GM18951 (cell line): ENCODE data around the gene USP35.
"Not testable (repeated sequence)": the region's sequence is repeated elsewhere in the genome, so short reads cannot be mapped to it uniquely, and the experiment has no call there.

Source experiments
- POLR2A ChIP-seq: IDR thresholded peaks from 4 replicates; pipeline ENCODE4 v1.6.1; 2011; ENCODE audit warnings: mild to moderate bottlenecking; ENCODE audit not compliant: insufficient read length, insufficient read depth; ENCODE audit errors: extremely low read depth
- in situ Hi-C: fragments of 300-500 bp; cut with MboI; formaldehyde crosslinking; loops from one replicate; pipeline ENCODE4 v1.12.0; 2022; ENCODE audit warnings: low sequenced_read_pairs, mixed read lengths, inconsistent platforms; ENCODE audit not compliant: unreplicated experiment

USP35 gene

GRCh38 chr11:78218707-78219492 is 30.2 kb downstream of the USP35 start:
- in situ Hi-C loops, result no loop called here
- no peak for TF ChIP-seq POLR2A

DNA sequence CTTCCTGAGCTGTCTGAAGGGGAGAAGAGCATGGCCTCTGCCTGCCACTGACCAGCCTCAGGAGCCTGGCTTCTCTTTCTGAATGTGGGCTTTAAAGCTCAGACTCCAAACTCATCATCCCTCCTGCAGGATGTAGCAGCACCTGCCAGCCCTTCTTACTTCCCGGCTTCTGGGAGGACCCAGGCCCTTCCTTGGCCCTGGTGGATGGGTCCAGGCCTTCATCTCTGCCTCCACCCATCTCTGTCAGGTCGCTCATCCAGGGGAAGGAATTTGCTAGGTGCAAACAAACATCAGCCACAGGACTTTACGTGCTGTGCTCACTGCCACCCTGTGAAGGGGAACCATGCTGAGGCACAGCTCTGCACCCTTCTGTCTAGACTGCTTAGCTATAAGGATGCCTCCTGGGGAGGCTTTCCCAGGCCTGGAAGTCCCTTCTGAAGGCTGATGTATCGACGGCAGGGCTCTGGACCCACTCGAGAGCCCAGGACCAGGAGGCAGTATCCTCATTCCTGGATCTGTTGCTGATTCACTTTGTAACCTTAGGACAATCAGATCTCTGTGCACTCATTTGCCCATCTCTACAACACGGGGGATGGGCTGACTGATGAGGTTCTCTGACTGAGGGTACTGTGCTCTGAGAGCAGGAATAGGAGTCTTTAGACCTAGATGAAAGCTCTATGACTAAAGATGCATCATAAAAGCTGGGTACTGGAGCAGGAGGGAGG is 30.9 kb downstream of the USP35 start:
- TF ChIP-seq POLR2A, result no peak
- in situ Hi-C loops, result no loop called here

DNA sequence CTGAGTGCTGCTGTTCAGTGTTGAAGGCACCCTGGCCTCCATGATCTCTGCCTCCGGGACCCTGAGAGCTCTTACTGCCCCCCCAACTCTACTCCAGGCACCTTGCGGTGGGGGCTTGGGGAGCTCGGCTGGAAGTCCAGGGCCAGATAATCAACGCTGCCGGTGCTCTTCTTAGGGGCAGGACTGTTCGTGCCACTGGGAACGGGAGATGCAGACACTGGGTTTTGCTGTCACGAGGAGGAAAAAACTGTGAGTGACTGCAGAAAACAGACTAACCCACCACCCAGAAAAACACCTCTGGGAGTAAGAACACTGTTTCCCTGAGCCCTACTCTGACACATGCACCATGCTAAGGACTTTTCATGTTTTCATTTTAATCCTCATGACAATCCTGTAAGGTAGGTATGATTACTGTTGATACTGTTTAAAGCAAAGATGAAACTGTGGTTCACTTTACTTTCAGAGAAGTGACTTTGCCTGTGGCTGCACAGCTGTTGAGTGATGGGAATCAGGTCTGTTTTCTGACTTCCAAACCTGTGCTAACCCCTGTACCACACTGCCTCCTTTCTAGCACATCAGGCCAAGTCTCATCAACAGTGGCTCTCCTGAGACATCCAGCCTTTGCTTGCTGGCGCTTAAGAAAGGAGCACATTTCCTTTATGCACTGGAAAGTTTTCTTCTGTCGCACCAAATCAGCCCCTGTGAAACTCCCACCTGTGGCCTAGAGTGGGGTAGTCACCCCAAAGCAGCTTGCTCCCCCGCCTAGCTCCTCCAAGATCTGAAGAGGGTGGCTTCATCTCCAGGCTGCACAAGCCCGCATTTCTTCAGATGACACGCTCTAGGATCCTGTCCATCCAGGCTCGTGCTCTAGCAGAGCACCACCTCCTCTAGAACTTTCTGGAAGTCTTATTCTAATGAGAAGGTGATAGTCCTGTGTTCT is 31.8 kb downstream of the USP35 start:
- in situ Hi-C loops, result no loop called here

DNA sequence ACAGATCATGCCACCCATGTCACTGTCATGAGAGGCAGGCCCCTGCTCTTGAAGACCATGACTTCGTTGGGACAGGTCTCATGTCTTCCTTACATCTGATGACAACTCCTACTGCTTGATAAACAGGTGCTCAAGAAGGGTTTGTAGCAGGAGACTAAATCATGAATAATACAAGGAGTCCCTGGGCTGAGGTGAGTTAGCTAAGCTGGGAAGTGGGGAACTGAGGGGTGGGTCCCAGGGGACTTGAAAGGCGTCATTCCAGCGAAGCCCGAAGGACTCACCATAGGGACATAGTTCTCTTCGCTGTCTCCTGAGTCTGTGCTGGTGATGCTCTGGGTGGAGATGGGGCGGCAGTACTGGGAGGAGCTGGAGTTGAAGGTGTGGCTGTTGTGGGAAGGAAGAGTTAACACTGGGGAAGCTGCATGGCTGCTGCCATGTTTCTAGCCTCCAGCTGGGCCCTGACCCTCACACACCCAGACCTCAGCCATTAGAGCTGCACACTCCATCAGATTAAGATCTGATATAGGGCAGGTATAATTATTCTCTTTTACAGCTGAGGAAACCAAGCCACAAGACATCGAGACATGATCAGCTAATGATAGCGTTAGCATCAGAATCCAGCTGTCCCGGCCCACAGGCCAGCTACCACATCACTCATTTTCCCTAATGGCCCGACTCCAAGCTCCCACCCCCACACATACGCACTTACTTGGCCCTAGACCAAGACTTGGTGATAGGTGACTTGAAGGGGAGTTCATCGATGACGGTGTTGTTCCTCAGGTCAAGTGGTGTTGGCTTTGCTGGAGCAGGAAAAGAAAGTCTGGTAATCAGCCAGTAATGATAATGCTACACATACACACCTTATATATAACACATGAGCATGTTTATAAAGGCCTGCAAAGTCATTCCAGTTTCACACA is 32.9 kb downstream of the USP35 start:
- in situ Hi-C loops, result no loop called here
- no peak for TF ChIP-seq POLR2A

More for the DNA sequence above, 31.8 kb downstream of the USP35 start:
- no peak for TF ChIP-seq POLR2A

DNA sequence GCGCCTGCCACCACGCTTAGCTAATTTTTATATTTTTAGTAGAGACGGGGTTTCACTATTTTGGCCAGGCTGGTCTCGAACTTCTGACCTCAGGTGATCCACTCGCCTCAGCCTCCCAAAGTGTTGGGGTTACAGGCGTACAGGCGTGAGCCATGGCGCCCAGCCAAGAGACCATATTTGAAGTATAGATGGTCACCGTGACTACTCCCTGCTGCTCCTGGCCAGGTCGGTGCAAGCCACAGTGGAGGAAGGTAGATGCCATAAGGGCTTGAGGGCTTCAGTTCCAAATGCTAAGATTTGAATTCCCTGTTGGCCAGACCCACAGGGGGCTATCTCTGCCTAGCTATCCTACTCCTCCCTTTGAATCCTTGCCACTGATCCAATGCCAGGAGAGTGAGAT is 34.0 kb downstream of the USP35 start:
- in situ Hi-C loops, result not testable (repeated sequence)

DNA sequence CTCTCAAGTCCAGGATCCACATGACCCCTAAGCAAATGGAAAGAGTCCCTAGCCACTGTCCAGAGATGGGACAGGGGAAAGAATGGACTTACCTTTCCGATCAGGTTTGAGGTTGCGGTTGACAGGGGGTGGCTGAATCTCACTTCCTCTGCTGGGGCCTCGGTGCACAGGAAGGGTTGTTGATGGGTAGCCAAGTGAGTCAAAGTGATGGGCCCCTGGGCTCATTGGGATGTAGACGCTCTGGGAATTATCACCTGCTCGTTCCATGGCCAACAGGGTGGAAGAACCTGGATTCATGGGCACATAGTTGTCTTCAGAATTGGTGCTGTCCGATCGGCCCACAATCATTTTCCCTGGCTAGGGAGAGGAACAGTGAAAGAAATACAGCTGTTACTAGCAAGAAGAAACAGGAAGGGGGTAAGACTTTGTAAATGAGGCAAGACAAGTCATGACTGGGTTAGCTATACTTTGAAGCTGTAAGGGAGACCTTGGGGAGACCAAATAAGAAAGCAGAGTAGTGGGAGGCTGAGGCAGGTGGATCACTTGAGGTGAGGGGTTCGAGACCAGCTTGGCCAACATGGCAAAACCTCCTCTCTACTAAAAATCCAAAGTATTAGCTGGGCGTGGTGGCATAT is 34.7 kb downstream of the USP35 start:
- no peak for TF ChIP-seq POLR2A
- in situ Hi-C loops, result no loop called here

GRCh38 chr11:78224506-78224905 is 35.8 kb downstream of the USP35 start:
- no peak for TF ChIP-seq POLR2A
- in situ Hi-C loops, result no loop called here

DNA sequence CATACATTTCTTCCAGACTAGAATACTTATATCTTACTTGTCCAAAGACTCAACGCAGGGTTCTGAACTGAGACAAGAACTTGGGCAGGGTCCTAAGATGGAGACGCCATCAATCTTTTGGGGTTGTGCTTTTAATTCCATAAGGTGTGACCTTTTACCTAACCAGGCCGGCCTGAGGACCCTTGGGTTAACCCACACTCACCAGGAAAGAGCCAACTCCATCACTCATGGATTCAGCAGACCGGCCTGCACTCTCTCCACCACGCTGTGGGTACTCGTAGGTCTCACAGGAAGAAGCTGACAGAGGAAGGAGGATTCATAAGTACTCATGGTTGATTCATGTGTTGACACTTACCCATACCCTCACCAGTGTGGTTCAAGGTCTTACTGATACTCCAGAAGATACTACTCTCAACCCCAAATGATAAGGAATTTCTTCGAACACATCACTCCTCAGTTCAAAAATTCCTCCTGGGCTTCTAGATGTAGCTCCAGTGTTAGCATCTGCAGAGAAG is 36.2 kb downstream of the USP35 start:
- in situ Hi-C loops, result loop anchor here (5.0 kb wide), 1 partner anchor 337 kb away; no protein-coding TSS in a partner anchor
- no peak for TF ChIP-seq POLR2A

GRCh38 chr11:78226684-78227680 is 38.3 kb downstream of the USP35 start:
- in situ Hi-C loops, result loop anchor here (5.0 kb wide), 1 partner anchor 335 kb away; no protein-coding TSS in a partner anchor

DNA sequence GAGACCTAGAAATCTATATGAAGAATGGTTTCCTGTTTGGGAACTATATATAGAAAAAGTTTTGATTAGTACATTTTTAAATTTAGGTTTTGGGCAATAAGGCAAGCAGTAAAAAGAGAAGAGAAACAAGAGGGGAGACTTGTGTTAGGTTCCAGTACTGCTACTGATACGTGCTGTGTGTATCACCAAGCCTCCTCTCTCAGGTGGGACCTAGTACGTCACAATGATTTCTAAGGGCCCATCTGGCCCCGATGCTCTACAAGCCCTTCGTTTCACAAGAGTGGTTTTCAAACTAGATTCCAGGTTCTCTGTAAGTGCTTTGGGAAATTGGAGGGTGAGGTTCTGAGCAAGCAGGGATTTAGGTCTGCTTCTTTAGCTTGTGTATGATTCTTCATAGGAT is 39.2 kb downstream of the USP35 start:
- no peak for TF ChIP-seq POLR2A
- in situ Hi-C loops, result loop anchor here (5.0 kb wide), 1 partner anchor 334 kb away; no protein-coding TSS in a partner anchor

More at GRCh38 chr11:78226684-78227680, 38.3 kb downstream of the USP35 start:
- TF ChIP-seq POLR2A, result no peak
